HS-27A (cell line): ENCODE measurements around the gene GRIK4.
"Not testable (repeated sequence)": the region's sequence is repeated elsewhere in the genome, so short reads cannot be mapped to it uniquely, and the experiment has no call there.

Experiments
- DNase-seq: peaks from one replicate; pipeline ENCODE4 v3.0.0-alpha.2; 2012; ENCODE audit warnings: low read depth, missing footprints

Gene GRIK4, protein sequence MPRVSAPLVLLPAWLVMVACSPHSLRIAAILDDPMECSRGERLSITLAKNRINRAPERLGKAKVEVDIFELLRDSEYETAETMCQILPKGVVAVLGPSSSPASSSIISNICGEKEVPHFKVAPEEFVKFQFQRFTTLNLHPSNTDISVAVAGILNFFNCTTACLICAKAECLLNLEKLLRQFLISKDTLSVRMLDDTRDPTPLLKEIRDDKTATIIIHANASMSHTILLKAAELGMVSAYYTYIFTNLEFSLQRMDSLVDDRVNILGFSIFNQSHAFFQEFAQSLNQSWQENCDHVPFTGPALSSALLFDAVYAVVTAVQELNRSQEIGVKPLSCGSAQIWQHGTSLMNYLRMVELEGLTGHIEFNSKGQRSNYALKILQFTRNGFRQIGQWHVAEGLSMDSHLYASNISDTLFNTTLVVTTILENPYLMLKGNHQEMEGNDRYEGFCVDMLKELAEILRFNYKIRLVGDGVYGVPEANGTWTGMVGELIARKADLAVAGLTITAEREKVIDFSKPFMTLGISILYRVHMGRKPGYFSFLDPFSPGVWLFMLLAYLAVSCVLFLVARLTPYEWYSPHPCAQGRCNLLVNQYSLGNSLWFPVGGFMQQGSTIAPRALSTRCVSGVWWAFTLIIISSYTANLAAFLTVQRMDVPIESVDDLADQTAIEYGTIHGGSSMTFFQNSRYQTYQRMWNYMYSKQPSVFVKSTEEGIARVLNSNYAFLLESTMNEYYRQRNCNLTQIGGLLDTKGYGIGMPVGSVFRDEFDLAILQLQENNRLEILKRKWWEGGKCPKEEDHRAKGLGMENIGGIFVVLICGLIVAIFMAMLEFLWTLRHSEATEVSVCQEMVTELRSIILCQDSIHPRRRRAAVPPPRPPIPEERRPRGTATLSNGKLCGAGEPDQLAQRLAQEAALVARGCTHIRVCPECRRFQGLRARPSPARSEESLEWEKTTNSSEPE

DNA sequence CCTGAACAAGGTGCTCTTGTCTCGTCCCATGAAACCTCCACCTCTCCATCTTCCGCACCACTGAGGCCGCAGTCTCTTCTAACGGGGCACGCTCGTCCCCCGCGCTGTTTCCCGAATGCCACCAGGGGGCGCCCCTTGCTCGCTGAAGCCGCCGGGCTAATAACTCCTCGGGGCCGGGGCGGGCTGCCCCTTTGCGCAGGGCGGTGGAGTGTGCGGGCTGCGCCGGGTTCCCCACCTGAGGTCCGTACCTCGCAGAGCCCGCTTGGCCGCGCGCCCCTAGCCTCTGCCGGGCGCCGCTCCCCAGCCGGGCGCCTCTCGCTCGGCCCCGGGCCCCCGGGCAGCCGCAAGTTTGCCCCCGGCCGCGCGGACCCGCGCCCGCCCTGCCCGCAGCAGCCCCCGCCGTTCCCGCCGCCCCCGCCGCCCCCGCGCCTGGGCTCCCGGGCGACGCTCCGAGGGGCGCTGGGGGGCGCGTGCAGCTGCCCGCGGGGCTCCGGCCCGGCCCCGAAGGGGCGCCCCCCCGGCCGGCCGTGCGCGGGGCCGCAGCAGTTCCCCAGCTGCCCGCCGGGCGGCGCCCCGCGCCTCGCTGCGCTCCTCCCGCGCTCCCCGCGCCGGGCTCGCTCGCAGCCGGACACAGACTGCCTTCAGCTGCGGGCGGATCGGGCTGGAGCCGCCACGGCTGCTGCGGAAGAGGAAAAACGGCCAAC lies at the start of gene GRIK4:
TSS of gene GRIK4 (plus strand) at position 633 of the 704 bp plus-strand sequence. CDS start 148,571 bp downstream, outside the sequence.
- DNase-seq = peak; percentile 11

DNA sequence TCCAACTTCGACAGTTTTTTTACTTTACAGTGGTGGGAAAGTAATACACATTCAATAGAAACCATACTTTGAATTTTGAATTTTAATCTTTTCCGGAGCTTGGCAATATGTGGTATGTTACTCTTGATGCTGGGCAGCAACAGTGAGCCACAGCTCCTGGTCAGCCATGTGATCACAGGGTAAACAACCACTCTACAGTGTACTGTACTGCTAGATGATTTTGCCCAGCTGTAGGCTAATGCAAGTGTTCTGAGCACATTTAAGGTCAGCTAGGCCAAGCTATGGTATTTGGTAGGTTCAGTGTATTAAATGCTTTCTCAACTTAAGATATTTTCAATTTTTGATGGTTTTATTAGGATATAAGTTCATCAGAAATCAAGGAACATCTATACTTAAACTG lies 48.7 kb upstream of the GRIK4 start:
- no peak for DNase-seq

DNA sequence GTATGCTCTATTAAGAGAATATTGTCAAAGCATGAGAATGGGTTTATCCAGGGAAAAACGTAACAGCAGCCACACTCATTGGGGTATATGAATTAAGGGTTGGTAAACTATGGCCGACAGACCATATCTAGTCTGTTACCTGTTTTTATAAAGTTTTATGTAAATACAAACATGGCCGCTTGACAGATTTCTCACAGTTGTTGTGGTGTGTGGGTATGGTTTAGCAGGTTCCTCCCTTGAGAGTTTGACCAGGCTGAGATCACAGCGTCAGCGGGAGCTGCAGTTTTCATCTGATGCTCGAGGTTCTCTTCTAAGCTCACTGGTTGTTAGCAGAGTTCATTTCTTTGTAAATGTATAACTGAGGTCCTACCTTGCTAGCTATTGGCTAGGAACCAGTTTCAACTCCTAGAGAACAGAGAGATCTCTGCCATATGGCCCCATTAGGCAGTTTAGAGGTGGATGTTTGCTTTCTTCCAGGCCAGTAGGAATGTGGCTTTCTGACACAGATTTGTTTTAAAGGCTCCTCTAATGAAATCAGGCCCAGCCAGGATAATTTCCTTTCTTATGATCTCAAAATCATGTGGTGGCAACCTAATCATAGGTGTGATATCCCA lies 45.5 kb upstream of the GRIK4 start:
- DNase-seq = no peak

DNA sequence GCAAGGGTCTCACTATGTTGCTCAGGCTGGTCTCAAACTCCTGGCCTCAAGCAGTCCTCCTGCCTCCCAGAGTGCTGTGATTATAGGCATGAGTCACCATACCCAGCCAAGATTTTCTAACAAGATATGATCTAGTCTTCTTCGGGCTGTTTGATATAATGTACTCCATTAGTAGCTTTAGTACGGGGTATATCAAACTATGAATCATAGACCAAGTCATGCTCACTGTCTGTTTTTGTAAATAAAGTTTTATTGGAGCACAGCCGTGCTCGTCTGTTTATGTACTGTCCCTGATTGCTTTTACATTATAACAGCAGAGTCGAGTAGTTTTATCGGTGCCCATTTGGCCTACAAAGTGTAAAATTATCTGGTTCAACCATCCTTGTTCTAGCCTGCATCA lies 43.9 kb upstream of the GRIK4 start:
- peak; percentile 11 for DNase-seq

DNA sequence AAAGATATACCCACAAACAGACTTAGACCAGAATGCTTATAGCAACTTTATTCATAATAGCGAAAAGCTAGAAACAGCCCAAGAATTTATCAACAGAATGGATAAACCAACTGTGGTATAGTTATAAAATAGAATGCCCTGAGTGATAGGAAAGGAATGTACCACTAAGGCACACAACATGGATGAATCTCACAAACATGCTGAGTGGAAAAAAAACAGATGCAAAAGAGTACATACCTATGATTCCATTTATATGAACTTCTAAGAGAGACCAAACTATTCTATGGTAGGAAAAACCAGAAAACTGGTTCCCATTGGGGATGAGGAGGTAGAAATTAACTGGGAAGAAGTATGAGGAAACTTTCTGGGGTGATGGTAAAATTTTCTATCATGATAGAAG lies 40.4 kb upstream of the GRIK4 start:
- DNase-seq = peak; percentile 41

DNA sequence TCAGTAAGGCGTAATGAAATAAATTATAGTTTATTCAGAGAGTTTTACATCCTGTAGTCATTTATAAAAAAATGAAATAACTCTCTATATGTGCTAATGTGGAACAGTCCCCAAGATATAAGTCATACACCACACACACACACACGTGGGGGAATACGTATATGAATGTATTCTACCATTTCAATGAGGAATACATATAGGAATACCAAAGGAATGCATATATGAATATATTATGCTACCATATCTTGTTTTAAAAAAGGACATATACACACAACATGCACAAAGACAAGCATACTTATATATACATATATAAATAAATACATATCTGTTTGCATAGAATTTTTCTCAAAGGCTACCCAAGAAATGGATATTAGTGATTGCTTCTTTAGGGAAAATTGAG lies 39.6 kb upstream of the GRIK4 start:
- no peak for DNase-seq

DNA sequence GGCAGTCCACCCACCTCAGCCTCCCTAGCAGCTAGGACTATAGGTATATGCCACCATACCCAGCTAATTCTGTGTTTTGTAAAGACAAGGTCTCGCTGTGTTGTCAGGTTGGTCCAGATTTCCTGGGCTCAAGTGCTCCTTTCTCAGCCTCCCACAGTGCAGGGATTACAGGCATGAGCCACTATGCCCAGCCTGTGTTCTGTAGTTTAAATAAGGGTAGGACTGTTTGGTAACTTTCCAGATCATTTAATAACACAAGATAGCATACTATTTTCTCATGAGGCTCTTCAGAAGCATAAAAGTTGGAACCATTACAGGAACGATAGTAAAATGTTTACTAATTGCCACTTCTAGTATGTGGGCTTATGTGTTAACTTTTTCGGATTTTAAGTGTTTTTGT lies 38.0 kb upstream of the GRIK4 start:
- DNase-seq = no peak

DNA sequence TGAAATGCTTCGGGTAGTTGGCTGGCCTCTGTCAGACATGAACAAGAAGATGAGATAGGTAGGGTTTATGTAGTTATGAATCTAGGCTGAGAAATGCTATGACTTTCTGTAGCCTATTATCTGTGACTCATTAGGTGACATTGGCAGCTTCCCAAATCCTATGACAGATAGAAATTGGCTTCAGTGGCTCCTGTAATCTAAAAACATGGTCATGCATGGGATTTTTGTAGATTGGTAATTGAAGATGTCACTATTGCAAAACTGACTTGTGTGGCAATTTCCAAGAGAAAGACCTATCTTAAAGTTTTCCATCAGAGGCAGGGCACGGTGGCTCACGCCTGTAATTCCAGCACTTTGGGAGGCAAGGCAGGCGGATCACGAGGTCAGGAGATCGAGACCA lies 29.4 kb upstream of the GRIK4 start:
- no peak for DNase-seq

DNA sequence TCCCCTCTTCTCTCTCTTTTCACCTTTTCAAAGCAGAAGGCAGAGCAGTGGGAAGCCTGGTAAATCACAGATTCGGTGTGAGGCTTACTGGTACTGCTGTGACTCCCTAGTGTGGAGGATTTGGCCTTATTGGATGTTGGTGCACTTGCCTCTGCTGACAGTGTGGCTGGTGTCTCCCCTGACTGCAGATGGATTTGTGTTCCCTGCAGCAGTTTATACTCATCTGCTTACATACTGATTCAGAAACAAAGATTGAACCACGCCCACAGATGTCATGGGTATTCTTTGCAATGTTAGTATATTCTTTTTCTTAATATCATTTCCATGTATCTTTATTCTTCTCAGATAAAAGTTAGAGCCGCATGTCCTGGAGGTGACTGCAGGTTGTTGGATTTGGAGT lies 26.8 kb upstream of the GRIK4 start:
- DNase-seq = no peak

DNA sequence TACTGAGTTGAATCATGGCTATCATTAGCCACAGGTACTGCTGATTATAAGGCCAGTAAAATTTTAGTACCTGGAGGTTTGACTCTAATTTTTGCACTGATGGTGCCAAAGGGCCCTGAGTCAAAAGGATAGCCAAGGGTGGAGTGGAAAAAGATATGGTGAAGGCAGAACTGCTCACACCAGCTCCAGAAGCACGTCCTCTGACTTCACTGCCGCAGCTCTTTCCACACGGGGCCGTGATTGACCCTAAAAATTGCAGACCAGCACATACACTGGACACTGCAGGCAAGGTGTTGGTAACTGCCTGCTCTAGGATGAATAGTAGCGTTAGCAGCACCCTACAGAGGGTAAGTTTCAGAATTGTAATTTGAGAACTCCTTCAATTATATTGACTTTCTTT lies 25.4 kb upstream of the GRIK4 start:
- DNase-seq = no peak

DNA sequence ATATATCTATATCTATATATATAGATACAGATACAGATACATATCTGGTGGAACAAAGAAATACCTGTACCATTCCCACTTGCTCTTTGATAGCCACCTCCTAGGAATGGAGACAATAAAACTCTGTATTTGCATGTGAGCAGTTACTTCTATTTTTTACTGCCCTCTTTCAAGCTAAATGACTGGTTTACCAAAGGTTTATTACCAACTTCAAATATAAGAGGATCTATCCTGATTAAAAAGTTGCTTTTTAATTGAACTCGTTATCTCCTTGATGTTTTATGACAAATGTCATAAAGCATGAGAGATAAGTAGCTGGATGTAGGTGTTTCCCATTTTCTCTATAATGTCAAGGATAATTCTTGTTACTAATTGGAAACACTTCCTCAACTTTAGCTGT lies 21.7 kb upstream of the GRIK4 start:
- no peak for DNase-seq

DNA sequence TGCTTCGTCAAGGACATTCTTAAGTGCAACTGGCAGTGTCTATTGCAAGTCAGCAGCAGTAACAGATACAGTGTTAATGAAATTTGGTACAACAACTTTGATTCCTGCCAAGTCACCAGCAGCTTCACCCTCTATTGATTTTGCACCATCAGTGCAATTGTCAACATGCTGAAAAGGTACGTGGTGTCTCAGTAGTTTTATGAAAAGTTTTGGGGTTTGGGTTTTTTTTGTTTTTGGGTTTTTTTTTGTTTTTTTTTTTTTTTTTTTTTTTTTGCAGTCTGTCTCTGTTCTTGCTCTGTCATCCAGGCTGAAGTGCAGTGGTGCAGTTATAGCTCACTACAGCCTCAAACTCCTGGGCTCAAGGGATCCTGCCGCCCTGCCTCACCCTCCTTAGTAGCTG lies 19.1 kb upstream of the GRIK4 start:
- no peak for DNase-seq

DNA sequence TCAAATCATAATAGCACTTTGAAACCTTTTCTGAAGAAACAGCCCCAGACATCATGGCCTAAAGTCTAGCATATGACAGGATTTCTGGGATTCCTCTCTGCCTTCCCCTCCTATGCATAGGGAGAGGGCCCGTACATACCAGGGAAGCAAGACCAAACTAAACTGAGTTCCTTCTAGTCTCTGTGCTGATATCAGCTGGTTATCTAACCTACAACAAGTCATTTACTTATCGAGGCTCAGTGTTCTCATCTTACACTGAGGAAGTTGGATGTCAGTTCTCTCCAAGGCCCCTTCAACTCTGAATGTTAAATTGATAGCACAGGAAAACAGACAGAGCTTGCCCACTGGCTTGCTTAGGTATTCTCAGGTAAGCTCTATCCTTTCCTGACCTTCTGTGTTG lies 17.0 kb upstream of the GRIK4 start:
- no peak for DNase-seq

DNA sequence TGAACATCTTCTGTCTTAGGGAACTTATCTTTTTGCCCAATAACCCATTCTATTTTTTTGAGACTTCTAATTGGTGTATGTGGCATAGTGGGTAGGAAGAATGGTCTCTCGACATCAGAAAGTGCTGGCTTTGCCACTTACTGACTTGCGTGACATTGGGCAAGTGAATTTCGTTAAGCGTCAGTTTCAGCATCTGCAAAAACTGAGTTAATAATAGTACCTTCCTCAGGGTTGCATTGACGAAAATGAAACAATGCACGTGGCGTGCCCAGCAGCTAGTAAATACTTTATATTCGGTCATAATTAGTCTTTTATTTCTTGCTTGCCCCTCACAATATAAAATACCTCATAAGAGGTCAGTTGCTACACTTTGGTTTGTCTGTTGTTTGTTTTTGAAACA lies 12.5 kb upstream of the GRIK4 start:
- no peak for DNase-seq

DNA sequence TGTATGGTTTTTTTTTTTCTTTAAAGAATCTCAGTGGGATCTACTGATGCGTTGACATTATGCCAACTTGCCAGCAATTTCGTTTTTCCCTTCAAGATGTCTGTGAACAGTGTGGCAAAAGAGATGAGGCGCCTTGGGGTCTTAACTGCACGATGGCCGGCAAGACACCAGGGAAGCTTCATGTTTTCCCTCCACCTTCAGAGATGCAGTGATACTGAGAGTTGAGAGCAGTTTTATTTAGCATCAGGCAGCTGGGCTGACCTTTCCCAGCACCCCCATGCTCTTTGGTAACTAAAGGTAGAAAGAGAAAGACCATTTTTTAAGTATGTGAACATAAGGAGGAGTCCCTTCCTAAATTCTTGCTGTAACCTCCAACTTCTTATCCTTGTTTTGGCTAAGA lies 11.7 kb upstream of the GRIK4 start:
- no peak for DNase-seq

DNA sequence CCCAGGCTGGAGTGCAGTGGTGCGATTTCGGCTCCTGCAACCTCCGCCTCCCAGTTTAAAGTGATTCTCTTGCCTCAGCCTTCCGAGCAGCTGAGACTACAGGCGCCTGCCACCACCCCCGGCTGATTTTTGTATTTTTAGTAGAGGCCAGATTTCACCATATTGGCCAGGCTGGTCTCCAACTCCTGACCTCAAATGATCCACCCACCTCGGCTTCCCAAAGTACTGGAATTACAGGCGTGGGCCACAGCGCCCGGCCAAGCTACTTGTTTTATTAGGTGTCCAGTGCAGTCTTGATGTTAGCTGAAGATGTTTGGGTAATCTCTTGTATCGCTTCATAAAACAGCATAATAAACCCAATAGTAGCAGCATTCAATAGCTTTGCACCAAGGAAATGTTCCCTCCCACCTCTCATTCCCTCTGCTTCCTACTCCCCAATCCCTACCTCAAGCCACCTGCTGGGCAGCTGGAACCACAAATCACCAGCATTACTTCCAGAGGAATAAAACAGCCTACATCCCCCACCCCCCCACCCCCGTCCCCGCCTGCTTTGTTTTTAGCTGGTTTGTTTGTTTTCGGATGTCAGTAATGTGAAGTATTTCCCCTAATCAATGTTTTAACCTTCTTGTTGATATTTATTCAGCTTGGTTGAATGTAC lies 11.0 kb upstream of the GRIK4 start:
- no peak for DNase-seq

DNA sequence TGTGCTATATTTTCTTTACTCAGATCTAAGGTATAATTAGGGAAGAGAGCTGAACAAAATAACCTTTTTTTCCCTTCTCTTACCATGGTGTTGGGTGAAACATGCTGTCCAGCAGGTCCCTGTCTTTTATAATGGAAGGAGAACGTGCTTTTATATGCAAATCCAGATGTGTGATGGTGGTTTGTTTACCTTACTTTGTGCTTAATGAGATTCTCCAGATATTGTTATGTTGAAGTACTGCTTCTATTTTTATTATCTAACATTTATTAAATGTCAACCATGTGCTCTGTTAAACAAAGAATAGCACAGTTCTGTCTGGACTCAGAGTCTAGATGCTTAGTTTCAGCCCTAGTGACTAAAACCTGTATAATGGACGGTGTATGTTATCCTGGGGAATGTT lies 10.1 kb upstream of the GRIK4 start:
- DNase-seq = no peak

DNA sequence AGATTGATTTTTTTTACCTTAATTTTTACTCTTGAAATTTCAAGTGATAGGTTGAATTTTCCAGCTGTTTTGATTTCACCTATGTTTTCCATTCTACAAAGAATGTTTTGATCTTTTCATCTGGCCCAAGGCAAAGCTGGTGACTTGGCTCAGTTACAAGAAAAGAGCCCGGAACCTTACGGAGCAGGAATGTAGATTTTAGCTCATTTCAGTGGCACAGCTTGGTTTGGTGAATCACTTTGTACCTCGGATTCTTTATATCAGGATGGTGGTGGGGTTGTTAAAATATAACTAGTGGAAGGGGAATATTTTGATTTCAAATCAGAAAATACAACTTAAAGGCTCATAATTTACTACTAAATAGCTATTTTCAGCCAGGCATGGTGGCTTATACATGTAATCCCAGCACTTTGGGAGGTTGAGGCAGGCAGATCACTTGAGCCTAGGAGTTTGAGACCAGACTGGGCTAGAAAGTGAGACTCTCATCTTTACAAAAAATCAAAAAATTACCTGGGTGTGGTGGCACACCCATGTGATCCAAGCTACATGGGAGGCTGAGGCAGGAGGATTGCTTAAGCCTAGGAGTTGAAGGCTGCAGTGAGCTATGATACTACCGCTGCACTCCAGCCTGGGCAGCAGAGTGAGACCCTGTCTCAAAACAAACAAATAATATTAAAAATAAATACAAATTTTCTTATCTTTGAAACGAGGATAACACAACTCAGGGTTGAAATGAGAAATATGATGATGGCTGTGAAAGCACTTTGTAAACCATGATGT lies 9.4 kb upstream of the GRIK4 start:
- DNase-seq = no peak

DNA sequence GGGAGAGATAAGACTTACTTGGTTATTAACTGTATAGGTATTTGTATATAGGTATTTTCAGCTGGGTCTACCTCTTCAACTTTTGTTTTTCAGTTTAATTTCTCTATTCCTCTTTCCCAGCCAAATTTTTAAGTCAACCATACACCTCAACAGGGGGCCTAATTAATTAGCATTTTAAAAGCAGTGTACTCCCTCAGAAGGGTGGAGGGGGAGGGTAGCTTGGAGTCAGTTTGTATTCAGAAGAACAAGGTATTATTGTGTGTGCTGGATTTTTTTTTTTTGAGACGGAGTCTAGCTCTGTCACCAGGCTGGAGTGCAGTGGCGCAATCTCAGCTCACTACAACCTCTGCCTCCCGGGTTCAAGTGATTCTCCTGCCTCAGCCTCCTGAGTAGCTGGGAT lies 8.0 kb upstream of the GRIK4 start:
- DNase-seq = not testable (repeated sequence)

DNA sequence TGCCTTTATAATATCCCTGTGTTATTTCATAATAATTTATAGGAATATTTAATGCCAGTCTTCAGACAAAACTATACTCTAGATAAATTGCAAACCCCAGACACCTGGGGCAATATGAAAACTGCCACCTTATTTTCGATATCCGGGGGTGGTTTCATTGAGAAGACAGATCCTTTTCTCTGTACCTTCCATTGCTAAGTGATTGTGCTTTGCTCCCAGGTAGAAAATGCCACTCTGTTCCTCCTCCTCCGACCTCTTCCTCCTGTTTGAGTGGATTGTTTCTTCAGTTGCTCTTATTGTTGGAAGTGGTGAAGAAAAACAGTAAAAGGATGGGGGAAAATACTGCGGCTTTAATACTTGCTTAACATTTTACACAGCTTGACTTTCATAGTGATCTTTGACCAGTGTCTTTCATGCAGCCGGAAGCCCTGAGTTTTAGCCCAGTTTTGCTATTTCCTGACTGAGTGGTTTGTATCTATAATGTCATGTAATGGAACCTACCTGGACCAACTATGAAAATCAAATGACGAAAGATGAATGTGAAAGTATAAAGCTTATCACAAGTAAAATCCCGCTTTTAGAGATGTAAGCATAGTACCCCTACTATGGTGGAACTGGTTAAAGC lies 5.6 kb upstream of the GRIK4 start:
- DNase-seq = no peak
